Measurements from ENCODE around the gene UBXN7.
A peak's percentile ranks its signal among the peaks of the same experiment; 100 is the strongest.

Gene UBXN7

GRCh38 chr3:196339044-196339443 is 93.2 kb downstream of the UBXN7 start:
- H3K9me3 ChIP-seq (ENCODE audit: low read length): no peaks in the 10 kb centered on the region; the same call in 1 of the 2 replicates
- no peaks in the 10 kb centered on the region for H4K20me1 ChIP-seq (ENCODE audit: insufficient read depth, low read length)
- H3K27ac ChIP-seq (ENCODE audit: low read depth, low read length, poor library complexity, severe bottlenecking): no peak overlapping the region
- H3K9ac ChIP-seq (ENCODE audit: low read length): no peak overlapping the region
- peaks cover 11% of the 10 kb centered on the region; the same call in 1 of the 2 replicates for H3K27me3 ChIP-seq (ENCODE audit: insufficient read depth, low read length)
- no peaks in the 10 kb centered on the region for H3K79me2 ChIP-seq (ENCODE audit: insufficient read depth, low read length)
- no peak overlapping the region for H3K4me3 ChIP-seq (ENCODE audit: low read depth, low read length, poor library complexity, severe bottlenecking)
- no peak overlapping the region for H3K4me2 ChIP-seq (ENCODE audit: low read length)
- no peaks in the 10 kb centered on the region for H3F3A ChIP-seq (ENCODE audit: insufficient read depth, low read length)
- H3K4me1 ChIP-seq (ENCODE audit: insufficient read depth, low read length, severe bottlenecking): peaks cover 16% of the 10 kb centered on the region
- H2AFZ ChIP-seq (ENCODE audit: low read length): no peak overlapping the region
- H3K36me3 ChIP-seq (ENCODE audit: insufficient read depth, low read length): no peaks in the 10 kb centered on the region; the same call in 1 of the 2 replicates
- H3K9me2 ChIP-seq (ENCODE audit: low read depth, low read length): no peaks in the 10 kb centered on the region
- no peak for TF ChIP-seq CTCF (IDR thresholded peaks at IDR 0.05; ENCODE audit: low read length)
- TF ChIP-seq EZH2 (IDR thresholded peaks at IDR 0.05; ENCODE audit: borderline replicate concordance, low read length): no peak

GRCh38 chr3:196336319-196337145 is 95.7 kb downstream of the UBXN7 start:
- Histone ChIP-seq H3K36me3 (ENCODE audit: insufficient read depth, low read length) (no peaks in the 10 kb centered on the region; the same call in 1 of the 2 replicates), H3K4me2 (ENCODE audit: low read length) (no peak overlapping the region), H3K27me3 (ENCODE audit: insufficient read depth, low read length) (peaks cover 11% of the 10 kb centered on the region; the same call in 1 of the 2 replicates), H2AFZ (ENCODE audit: low read length) (no peak overlapping the region), H3K79me2 (ENCODE audit: insufficient read depth, low read length) (no peaks in the 10 kb centered on the region), H3K9me3 (ENCODE audit: low read length) (no peaks in the 10 kb centered on the region; the same call in 1 of the 2 replicates), H3K9me2 (ENCODE audit: low read depth, low read length) (no peaks in the 10 kb centered on the region), H3K4me3 (ENCODE audit: low read depth, low read length, poor library complexity, severe bottlenecking) (no peak overlapping the region), H3K27ac (ENCODE audit: low read depth, low read length, poor library complexity, severe bottlenecking) (no peak overlapping the region), H3K4me1 (ENCODE audit: insufficient read depth, low read length, severe bottlenecking) (peaks cover 16% of the 10 kb centered on the region), H3K9ac (ENCODE audit: low read length) (no peak overlapping the region), H3F3A (ENCODE audit: insufficient read depth, low read length) (no peaks in the 10 kb centered on the region), H4K20me1 (ENCODE audit: insufficient read depth, low read length) (no peaks in the 10 kb centered on the region)
- no peak for TF ChIP-seq CTCF (IDR thresholded peaks at IDR 0.05; ENCODE audit: low read length)
- TF ChIP-seq EZH2 (IDR thresholded peaks at IDR 0.05; ENCODE audit: borderline replicate concordance, low read length): no peak

GRCh38 chr3:196335503-196335948 is 96.7 kb downstream of the UBXN7 start:
- no peak overlapping the region; the same call in 1 of the 2 replicates for H3K9ac ChIP-seq (ENCODE audit: low read length)
- no peaks in the 10 kb centered on the region for H4K20me1 ChIP-seq (ENCODE audit: insufficient read depth, low read length)
- H3K27ac ChIP-seq (ENCODE audit: low read depth, low read length, poor library complexity, severe bottlenecking): no peak overlapping the region
- TF ChIP-seq CTCF (IDR thresholded peaks at IDR 0.05; ENCODE audit: low read length) (no peak), EZH2 (IDR thresholded peaks at IDR 0.05; ENCODE audit: borderline replicate concordance, low read length) (no peak)
- H3K4me3 ChIP-seq (ENCODE audit: low read depth, low read length, poor library complexity, severe bottlenecking): peak overlapping the region; percentile 33
- H3K9me3 ChIP-seq (ENCODE audit: low read length): no peaks in the 10 kb centered on the region; the same call in 1 of the 2 replicates
- H3K4me2 ChIP-seq (ENCODE audit: low read length): peak overlapping the region; percentile 57
- H3K4me1 ChIP-seq (ENCODE audit: insufficient read depth, low read length, severe bottlenecking): peaks cover 16% of the 10 kb centered on the region
- H3K36me3 ChIP-seq (ENCODE audit: insufficient read depth, low read length): no peaks in the 10 kb centered on the region; the same call in 1 of the 2 replicates
- H3K79me2 ChIP-seq (ENCODE audit: insufficient read depth, low read length): no peaks in the 10 kb centered on the region
- H2AFZ ChIP-seq (ENCODE audit: low read length): no peak overlapping the region
- H3F3A ChIP-seq (ENCODE audit: insufficient read depth, low read length): no peaks in the 10 kb centered on the region
- H3K9me2 ChIP-seq (ENCODE audit: low read depth, low read length): no peaks in the 10 kb centered on the region
- peaks cover 11% of the 10 kb centered on the region; the same call in 1 of the 2 replicates for H3K27me3 ChIP-seq (ENCODE audit: insufficient read depth, low read length)
